ENCODE measurements around the gene ELF3. TPM values are rescaled to one million over a fixed set of nuclear protein-coding genes. Genes with fewer than 3 reads are reported as not detected.

ELF3 gene
- total and polyA plus RNA-seq, 2 of the 13 experiments (the other 11 are each of a cell fraction or from before 2014, with no cell fraction given), result 11.5 to 55.1 TPM

GRCh38 chr1:202018468-202019234, 8.3 kb downstream of the ELF3 start (continued):
- TF ChIP-seq UBTF (CRISPR knock-in tag; IDR thresholded peaks at IDR 0.05) (no peak), RFX5 (IDR thresholded peaks at IDR 0.05; ENCODE audit: low read depth, low read length) (no peak), KIAA2018 (CRISPR knock-in tag; IDR thresholded peaks at IDR 0.05; ENCODE audit: borderline replicate concordance) (no peak), FUBP1 (CRISPR knock-in tag; IDR thresholded peaks at IDR 0.05; ENCODE audit: borderline replicate concordance) (no peak), ARID2 (CRISPR knock-in tag; IDR thresholded peaks at IDR 0.05; ENCODE audit: borderline replicate concordance) (0 out of 2 replicates have a peak, but pooled peaks have one; percentile 60), PRMT3 (CRISPR knock-in tag; IDR thresholded peaks at IDR 0.05; ENCODE audit: borderline replicate concordance, low read depth) (no peak), ZSCAN25 (CRISPR knock-in tag; IDR thresholded peaks at IDR 0.05) (peak; percentile 75), FOXA3 (CRISPR knock-in tag; IDR thresholded peaks at IDR 0.05) (peak; percentile 83), GPN1 (CRISPR knock-in tag; IDR thresholded peaks at IDR 0.05; ENCODE audit: borderline replicate concordance) (no peak), ZNF563 (CRISPR knock-in tag; IDR thresholded peaks at IDR 0.05) (peak; percentile 15; the same call in 1 of the 2 replicates)
- TF ChIP-seq, protein P1, sequence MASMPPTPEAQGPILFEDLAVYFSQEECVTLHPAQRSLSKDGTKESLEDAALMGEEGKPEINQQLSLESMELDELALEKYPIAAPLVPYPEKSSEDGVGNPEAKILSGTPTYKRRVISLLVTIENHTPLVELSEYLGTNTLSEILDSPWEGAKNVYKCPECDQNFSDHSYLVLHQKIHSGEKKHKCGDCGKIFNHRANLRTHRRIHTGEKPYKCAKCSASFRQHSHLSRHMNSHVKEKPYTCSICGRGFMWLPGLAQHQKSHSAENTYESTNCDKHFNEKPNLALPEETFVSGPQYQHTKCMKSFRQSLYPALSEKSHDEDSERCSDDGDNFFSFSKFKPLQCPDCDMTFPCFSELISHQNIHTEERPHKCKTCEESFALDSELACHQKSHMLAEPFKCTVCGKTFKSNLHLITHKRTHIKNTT (CRISPR knock-in tag; IDR thresholded peaks at IDR 0.05), result no peak
